AG09319 (cell line): ENCODE data around the gene GALNT2.

ENCODE experiments used
- DNase-seq: peaks from one replicate; pipeline ENCODE4 v3.0.0-alpha.2; 2010; ENCODE audit warnings: low read depth; ENCODE audit errors: extremely low read depth
- TF ChIP-seq, protein P1 (sequence below): IDR thresholded peaks from 2 replicates; pipeline ENCODE4 v1.5.1; 2011; ENCODE audit warnings: low read depth, mild to moderate bottlenecking, inconsistent platforms, low read length, moderate library complexity

GALNT2 gene

DNA sequence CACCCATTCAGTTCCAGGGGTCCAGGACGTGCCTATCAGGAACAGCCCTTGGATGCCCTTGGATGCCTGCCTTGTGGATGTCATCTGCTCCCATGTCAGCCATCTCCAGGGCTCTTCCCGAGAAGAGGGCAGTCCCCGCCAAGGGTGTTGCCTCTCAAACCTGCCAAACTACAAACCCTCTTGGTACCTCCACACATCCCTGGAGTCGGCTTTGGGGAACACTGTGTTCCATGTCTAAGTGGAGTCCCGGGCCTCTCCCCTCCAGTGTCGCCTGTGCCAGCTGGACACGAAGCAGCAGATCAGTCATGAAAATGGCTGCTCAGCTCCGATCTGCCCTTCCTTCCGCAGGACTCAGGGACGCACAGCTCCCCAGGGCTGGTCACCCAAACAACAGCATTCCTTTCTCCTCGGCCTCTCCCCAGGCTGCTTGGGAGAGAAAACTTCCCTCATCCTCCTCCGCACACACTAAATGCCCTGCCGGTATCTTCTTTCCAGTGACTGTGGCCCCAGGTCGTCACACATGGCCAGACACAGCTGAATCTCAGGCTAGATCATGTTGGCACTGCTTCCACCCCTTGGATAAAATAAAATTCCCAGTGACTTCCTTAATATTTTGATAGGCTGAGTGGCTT lies 53.4 kb downstream of the GALNT2 start:
- DNase-seq, result no peak
- TF ChIP-seq, protein P1, sequence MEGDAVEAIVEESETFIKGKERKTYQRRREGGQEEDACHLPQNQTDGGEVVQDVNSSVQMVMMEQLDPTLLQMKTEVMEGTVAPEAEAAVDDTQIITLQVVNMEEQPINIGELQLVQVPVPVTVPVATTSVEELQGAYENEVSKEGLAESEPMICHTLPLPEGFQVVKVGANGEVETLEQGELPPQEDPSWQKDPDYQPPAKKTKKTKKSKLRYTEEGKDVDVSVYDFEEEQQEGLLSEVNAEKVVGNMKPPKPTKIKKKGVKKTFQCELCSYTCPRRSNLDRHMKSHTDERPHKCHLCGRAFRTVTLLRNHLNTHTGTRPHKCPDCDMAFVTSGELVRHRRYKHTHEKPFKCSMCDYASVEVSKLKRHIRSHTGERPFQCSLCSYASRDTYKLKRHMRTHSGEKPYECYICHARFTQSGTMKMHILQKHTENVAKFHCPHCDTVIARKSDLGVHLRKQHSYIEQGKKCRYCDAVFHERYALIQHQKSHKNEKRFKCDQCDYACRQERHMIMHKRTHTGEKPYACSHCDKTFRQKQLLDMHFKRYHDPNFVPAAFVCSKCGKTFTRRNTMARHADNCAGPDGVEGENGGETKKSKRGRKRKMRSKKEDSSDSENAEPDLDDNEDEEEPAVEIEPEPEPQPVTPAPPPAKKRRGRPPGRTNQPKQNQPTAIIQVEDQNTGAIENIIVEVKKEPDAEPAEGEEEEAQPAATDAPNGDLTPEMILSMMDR, result no peak

DNA sequence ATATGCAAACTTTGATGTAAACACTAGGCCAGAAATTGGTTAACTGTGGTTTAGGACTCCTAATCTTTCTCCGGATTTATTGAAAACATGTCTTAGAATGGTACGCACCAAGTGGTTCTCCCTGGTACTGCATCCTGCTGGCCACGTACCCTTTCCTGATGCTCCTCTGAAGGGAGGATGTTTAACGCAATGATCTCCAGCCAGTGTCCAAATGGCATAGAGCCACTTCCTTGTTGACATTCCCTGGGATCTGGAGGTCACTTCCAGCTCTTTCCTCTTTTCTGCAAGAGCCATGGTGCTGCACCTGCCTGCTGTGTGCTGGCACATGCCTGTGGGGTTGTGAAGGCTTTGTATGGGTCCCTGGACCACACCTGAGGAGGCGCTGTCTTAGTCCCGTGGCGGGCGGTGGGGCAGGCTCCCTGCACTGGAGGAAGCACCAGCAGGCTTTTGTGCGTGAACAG lies 53.9 kb downstream of the GALNT2 start:
- TF ChIP-seq, protein P1, result peak; percentile 34
- no peak for DNase-seq

DNA sequence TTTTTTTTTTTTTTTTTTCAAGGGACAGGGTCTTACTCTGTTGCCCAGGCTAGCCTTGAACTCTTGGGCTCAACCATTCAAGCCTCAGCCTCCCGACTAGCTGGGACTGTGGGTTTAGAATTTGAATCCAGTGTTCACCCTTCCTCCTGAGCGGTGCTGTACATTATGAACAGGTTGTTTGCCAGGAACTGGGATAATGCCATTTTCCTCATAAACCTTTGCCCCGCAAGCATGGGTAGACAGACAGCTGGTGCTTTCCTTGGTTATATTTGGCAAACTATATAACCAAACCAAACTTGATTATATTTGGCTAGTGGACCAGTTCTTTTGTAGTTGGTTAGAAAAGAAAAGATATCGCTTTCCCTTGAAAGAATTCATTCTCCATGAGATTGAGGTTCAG lies 54.9 kb downstream of the GALNT2 start:
- TF ChIP-seq, protein P1, result no peak
- DNase-seq, result no peak

DNA sequence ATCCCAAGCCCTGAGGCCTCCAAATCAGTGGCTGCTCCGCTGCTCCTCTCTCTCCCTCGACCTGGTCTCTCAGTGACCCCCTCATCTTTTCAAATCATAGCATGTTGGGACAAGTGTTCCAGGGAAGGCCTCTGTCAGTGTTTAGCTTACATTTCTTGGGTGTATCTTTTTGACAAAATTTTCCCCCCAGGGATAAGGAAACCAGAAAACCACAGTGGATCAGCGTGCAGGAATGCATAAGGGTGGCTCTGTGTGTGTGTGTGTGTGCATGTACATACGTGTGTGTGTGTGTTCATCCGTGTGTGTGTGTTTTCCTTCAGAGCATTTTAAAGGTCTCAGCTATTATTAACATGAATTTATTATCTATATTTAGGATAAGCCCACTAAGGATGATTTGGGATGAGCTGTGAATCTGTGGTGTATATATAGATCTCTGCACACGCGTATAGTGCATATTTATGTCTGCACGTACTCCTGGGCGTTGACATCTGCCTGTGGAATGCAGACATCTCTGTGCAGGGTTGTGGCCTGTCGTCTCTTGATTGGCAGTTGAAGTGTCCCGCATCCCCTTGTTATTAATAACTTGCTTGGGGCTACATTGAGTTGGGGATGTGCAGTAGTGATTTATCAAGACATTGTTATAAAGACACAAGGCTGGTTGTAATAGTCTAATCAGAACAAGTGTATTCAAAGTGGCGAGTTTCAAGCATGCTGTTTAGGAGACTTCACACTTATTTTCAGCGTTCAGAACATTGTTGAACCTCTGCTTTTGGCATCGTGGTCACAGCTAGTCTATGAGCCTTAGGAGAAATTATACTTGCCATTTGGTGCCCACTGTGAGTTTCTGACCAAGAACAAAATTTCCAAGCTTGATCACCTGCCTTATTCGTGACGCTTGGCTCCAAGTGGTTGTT lies 55.6 kb downstream of the GALNT2 start:
- TF ChIP-seq, protein P1, result no peak
- no peak for DNase-seq

DNA sequence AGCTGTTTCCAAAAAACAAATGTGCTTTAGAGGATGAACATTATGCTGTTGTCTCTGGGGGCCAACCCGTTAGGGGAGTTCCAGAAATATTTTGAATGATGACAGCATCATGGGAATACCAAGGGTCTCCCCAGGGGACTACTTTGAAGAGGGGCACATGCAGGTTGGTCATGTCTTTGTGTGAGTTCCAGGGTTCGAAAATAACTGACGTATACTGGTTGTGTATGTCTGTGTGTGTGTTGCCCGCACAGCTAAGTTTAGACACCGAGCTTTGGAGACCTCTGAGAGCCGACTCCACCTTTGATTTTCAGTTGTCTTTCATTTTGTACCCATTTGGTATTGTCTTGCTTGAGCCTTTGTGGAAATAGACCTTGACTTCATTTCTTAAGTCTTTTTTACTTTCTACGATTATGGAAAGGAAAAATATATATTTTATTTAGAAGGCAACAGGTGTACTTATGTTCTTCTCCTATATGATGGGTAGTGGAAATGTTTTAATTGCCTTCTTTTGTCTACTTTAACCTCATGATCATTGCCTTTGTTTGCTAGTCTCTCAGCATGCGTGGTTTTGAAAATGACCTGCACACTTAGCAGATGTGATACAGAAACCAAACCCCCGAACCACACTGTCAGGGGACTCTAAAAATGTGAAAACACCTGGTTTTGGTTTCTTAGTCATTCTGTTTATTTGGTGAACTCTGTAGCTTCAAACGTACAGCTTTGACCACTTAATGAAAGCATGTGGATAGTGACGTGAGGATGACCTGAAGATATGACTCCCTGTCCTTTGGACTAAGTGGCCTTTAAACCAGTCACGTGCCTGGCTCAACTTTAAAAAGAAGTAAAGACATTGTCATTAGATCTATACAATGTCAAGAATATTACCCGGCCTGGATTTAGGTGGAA lies 56.5 kb downstream of the GALNT2 start:
- TF ChIP-seq, protein P1, result no peak
- no peak for DNase-seq

DNA sequence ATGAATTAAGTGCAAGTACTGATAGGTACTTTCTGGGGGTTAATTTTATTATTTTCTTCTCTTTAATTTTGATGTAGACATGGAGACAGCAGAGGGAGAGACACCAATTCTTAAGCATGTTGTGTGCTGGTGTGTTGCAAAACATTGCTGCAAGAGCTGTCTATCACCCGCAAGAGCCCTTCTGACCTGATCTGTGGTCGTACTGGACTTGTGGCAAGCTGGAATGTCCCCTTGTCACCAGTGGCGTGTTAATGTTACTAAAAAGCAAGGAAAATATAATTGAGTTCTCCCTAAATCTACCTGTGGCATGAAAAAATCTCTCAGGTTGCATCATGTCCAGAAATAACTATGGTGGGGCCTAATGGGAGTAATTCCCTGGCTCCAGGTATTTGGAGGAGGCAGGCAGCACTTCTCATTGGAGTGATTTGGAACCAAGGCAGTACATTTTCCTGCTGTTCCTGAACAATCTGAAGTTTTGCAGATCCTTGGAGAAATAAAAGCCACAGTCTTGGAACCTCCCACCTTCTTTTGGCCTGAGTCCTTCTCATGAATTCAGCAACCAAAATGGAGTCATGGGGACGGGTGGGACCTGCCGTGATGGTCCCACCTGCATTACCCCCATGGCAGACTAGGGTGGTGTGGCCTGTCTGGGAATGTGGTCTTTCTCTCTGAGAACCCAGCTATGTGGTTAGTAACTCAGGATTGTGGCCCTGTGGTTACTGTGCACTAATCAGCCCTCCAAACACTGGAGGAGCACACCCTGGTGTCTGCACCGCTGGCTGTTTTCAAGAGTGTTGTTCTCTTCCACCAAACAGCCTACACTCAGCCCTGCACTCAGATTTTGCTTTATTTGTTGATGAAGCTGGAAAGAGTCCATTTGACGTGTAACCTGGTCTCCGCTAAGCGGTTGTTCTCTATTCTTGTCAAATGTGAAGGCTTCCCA lies 57.4 kb downstream of the GALNT2 start:
- DNase-seq, result no peak
- TF ChIP-seq, protein P1, result no peak
